NCI-H146 treated with DMSO at 0.1 percent for 48 hours (cell line): ENCODE results near the gene GEN1.

Experiments
- DNase-seq: peaks from one replicate; lab custom pipeline; 2025; ENCODE audit not compliant: unreplicated experiment; lab: John Stamatoyannopoulos, UW

Gene GEN1

GRCh38 chr2:17752892-17753802, 791 bp upstream of the GEN1 start:
- peak; percentile 36 for DNase-seq

GRCh38 chr2:17754773-17755425, 961 bp downstream of the GEN1 start:
- no peak for DNase-seq

- DNase-seq = no peak
Observed at GRCh38 chr2:17756668-17757067, 2.7 kb downstream of the GEN1 start.

GRCh38 chr2:17757321-17757720, 3.4 kb downstream of the GEN1 start:
- no peak for DNase-seq

DNA sequence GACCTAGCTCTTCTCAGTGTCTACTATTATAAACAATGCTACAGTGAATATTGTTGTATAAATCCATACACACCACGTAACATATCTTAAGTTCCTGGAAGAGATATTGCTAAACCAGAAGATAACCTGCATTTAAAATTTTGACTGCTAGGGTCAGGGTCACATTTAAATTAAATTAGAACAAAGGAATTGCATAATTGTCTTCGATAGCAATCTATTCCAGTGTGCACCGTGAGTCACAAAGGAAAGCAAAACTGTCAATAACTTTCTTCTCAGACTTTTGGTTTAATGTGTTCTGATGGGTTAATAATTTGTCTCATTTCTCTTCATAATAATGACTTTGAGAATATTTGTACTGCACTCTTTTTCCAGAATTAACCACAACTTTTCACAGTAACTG, 4.2 kb downstream of the GEN1 start:
- DNase-seq = no peak

DNA sequence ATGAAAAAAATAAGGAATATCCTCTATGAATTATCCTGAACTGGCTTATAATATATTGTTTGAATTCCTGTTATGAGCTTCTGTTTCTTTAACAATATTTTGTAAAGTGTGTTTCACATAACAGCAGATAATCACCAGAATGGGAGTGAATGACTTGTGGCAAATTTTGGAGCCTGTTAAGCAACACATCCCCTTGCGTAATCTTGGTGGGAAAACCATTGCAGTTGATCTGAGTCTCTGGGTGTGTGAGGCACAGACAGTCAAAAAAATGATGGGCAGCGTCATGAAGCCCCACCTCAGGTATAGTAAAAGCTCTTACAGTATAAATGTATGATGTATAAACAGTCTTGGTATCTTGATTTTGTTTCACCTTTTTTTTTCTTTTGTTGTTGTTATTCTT, 5.9 kb downstream of the GEN1 start:
- DNase-seq = no peak

- no peak for DNase-seq
Observed at GRCh38 chr2:17762451-17762850, 8.5 kb downstream of the GEN1 start.

DNA sequence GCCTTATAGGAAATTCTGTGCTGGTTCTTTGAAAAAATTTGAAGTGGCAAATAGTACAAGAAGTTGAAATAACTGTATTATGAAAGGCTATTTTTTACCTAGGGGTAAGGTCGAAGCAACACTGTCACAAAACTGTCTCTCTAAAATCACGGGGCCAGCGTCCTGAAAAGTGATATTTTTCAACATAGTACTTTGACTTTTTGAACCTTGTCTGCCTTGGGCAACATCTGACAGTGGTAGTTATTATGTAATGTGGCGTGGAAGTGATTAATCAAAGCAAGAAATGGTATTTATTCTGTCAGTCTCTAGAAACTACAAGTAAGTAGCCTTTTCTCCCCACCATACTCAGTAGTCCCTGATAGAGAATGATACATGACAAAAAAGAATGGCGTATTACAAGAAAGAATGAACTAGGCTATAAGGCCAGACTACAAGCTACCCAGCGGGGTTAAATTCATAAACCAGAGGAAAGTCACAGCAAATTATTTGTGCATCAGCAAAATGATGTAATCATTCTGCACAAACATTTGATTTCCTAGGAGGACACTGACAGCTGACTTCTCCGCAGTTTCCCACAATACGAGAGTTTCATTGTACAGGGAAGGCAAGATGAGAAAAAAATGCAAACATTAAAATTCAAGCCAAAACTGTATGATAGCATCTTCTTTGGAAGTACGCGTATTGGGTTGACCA, 9.8 kb downstream of the GEN1 start:
- DNase-seq = no peak

GRCh38 chr2:17765398-17765797, 11.5 kb downstream of the GEN1 start:
- DNase-seq = no peak

DNA sequence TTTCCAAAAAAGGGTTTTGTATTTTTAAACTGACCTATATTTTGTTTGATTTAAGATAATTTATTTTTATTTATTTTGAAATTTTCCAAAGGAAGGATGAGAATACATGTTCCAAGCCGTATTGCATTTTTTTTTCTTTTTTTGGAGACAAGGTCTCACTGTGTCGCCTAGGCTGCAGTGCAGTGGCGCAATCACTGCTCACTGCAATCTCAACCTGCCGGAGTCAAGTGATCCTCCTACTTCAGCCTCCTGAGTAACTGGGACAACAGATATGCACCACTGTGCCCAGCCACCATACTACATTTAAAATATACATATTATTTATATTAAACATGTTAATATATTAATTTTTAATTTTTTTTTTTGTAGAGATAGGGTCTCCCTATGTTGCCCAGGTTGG, 15.0 kb downstream of the GEN1 start:
- no peak for DNase-seq

- no peak for DNase-seq
Observed at GRCh38 chr2:17771956-17772355, 18.0 kb downstream of the GEN1 start.

DNA sequence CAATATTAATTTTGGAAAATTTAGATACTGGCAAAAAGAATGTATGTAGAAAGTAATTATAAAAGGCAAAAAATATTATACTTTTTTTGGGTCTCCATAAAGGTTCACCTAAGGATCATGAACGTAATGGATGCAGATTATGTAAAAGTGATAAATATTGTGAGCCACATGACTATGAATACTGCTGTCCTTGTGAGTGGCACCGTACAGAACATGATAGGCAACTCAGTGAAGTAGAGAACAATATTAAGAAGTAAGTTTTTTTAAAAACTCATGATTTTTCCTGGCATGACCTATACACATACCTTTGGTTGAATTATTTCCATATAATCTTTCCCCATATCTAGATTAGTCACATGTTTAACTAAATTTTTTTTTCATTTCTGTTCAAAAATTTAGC, 18.6 kb downstream of the GEN1 start:
- no peak for DNase-seq

DNA sequence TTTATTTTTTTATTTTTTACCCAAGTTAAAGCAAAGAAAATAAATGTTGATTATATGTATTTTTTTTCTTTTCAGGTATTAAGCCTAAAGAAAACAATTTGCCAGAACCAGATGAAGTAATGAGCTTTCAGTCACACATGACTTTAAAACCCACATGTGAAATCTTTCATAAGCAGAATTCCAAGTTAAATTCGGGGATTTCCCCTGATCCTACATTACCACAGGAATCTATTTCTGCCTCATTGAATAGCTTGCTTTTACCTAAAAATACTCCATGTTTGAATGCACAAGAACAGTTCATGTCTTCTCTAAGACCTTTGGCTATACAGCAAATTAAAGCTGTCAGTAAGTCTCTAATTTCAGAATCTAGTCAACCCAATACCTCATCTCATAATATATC, 26.6 kb downstream of the GEN1 start:
- no peak for DNase-seq

DNA sequence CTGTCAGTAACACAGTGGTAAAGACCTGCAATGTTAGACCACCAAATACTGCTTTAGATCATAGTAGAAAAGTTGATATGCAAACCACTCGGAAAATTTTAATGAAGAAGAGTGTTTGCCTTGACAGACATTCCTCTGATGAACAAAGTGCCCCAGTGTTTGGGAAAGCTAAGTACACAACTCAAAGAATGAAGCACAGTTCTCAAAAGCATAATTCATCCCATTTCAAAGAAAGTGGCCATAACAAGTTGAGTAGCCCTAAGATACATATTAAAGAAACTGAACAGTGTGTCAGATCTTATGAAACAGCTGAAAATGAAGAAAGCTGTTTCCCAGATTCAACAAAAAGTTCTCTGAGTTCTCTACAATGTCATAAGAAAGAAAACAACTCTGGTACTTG, 27.5 kb downstream of the GEN1 start:
- no peak for DNase-seq

DNA sequence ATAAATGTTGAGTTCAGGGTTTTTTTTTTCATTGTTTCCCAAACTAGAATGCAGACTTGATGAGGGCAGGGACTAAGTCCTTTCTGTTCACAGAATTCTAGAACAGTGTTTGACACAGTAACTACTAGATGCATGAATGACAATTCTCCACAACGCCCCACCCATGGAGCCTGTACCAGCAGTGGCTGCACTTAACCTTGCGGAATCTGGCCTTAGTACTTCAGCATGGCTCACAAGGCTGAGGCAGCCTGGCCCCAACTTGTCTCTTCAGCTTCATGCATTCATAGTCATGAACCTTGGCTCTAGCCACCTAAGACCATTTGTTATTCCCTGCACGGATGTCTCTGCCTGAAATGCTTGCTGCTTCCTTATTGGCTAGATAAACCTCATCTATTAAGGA, 32.8 kb downstream of the GEN1 start:
- no peak for DNase-seq

DNA sequence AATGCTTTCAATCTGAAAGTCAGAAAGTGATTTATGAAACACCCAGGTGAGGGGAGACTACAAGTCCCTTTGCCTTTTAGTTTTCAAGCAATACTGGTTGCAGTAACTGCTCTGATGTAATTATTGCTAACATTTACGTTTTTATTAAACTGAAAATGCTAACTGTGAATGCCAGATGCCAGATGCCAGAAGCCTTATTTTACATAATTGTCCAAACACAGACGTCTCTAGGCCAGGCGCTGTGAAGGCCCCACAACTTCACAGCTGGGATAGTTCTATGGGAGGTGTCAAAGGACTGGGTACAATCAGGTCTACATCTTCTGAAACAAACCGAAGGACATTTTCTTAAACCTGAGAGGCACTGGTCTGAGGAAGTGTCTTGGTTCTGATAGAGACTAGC, 34.8 kb downstream of the GEN1 start:
- no peak for DNase-seq

DNA sequence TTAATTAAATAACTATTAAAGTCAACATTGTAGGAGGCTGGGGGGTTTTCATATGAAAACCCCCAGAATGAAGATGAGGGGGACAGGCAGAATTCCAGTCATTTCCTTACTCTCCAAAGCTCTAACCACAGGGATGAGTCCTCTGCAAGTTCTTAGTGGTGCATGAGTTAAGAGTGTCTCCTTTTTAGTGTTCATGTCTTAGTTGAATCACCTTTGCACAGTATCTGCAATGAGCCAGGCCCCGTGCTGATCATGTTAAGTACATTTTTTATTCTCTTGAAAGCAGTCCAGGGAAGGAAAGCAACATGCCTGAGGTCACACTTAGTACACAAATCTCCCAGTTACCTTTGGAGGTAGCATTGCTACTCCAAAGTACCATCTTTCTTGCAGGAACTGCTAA, 36.6 kb downstream of the GEN1 start:
- DNase-seq = no peak

- DNase-seq = no peak
Observed at GRCh38 chr2:17791121-17791816, 37.3 kb downstream of the GEN1 start.

DNA sequence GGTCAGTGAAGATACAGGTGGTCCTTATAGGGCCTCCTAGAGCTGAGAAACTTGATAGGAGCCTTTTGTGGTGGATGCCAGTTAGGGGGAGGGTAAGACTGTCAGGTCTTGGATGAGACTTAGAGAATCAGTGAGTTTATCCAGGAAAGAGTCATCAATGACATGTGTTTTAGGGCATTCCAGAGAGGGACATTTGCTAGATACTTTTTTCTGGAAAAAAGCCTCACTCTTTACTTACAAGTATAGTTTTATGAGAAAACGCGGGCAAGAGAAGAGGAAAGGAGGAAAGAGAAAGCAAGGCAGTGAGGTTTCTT, 37.8 kb downstream of the GEN1 start:
- DNase-seq = no peak

DNA sequence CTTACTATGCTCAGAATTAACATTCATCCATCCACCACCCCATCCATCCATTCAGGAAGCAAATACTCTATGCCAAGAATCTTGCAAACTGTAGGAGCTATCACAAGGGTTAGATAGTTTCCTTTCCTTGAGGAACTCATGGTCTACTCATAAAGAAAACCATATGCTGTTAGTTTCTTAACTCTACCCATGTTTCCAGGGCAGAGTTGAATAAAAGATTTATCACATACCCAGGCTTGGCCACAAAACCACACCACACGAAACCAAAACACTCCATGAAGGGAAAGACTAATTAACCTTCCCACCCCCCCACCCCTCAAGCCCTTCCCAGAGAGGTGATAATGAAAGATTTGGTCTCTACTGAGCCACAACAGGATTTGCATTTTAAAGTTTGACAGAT, 38.6 kb downstream of the GEN1 start:
- DNase-seq = no peak

DNA sequence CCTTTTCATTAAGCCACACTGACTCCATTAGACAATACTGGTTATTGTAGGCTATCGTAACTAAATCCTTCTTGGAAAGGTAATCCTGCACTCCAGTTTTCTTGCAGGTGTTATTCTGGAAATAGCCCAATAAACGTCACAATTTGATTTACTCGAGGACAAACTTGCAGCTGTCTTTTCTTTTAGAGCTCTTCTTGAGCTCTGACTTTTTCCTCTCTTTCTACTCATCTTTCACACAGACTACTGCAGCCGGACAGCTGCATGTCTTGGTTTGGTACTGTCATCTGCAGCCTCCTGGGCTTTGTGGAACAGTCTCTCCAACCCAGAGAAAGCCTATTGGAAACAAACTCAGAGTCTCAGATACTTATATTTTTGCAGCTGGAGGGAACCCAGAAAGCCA, 39.4 kb downstream of the GEN1 start:
- no peak for DNase-seq
